ENCODE measurements around the gene LEMD1. TPM values are rescaled to one million over a fixed set of nuclear protein-coding genes. Genes with fewer than 3 reads are reported as not detected.

The LEMD1 gene
- 2.0 TPM for total RNA-seq (ENCODE audit: unreplicated experiment)
- long read RNA-seq, result 0 reads

DNA sequence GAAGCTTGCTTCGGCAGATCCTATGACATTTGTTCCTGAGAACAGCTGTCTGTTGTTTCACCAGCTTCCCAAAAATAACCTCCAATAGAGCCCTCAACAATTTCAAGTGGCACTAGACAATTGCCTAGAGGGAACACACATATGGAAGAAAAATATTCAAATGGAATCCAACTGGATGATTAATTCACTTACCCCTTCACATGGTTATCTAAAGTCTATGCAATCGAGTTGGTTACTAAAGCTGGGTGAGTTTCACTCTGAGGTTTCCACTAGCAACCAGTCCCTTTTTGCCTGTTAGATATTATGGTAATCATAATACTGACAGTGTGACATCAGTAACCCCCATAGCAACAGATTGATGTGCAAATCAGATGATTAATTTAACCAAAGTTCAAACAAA is at the start of gene LEMD1:
Gene LEMD1 (minus strand): TSS at position 259 of the 400 bp plus-strand sequence. CDS start 1,520 bp downstream, outside the sequence.
- Mint-ChIP-seq H3K36me3 (ENCODE audit: unreplicated experiment) (no peaks in the 10 kb centered on the region), H3K4me1 (ENCODE audit: low read depth, unreplicated experiment) (peaks cover 48% of the 10 kb centered on the region), H3K4me3 (ENCODE audit: unreplicated experiment) (no peak within 1 kb of the TSS), H3K27ac (ENCODE audit: unreplicated experiment) (no peak within 1 kb of the TSS), H3K27me3 (ENCODE audit: unreplicated experiment) (no peaks in the 10 kb centered on the region), H3K9me3 (ENCODE audit: unreplicated experiment) (peaks cover 5% of the 10 kb centered on the region)
- DNase-seq, result no peak
- TF ChIP-seq, protein P1, sequence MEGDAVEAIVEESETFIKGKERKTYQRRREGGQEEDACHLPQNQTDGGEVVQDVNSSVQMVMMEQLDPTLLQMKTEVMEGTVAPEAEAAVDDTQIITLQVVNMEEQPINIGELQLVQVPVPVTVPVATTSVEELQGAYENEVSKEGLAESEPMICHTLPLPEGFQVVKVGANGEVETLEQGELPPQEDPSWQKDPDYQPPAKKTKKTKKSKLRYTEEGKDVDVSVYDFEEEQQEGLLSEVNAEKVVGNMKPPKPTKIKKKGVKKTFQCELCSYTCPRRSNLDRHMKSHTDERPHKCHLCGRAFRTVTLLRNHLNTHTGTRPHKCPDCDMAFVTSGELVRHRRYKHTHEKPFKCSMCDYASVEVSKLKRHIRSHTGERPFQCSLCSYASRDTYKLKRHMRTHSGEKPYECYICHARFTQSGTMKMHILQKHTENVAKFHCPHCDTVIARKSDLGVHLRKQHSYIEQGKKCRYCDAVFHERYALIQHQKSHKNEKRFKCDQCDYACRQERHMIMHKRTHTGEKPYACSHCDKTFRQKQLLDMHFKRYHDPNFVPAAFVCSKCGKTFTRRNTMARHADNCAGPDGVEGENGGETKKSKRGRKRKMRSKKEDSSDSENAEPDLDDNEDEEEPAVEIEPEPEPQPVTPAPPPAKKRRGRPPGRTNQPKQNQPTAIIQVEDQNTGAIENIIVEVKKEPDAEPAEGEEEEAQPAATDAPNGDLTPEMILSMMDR (IDR thresholded peaks at IDR 0.05; ENCODE audit: partially characterized antibody, unreplicated experiment), result no peak

GRCh38 chr1:205470131-205470530 is 48.3 kb upstream of the LEMD1 start:
- H3K9me3 Mint-ChIP-seq (ENCODE audit: unreplicated experiment), result peaks cover 3% of the 10 kb centered on the region
- H3K36me3 Mint-ChIP-seq (ENCODE audit: unreplicated experiment), result peaks cover 6% of the 10 kb centered on the region
- DNase-seq, result no peak
- H3K4me3 Mint-ChIP-seq (ENCODE audit: unreplicated experiment), result no peak overlapping the region
- no peak overlapping the region for H3K27ac Mint-ChIP-seq (ENCODE audit: unreplicated experiment)
- peaks cover 4% of the 10 kb centered on the region for H3K27me3 Mint-ChIP-seq (ENCODE audit: unreplicated experiment)
- peaks cover 25% of the 10 kb centered on the region for H3K4me1 Mint-ChIP-seq (ENCODE audit: low read depth, unreplicated experiment)
- TF ChIP-seq, protein P1 (IDR thresholded peaks at IDR 0.05; ENCODE audit: partially characterized antibody, unreplicated experiment), result no peak

GRCh38 chr1:205466595-205467220 is 44.9 kb upstream of the LEMD1 start:
- TF ChIP-seq, protein P1 (IDR thresholded peaks at IDR 0.05; ENCODE audit: partially characterized antibody, unreplicated experiment), result no peak
- no peak for DNase-seq
- Mint-ChIP-seq H3K9me3 (ENCODE audit: unreplicated experiment) (peaks cover 3% of the 10 kb centered on the region), H3K27me3 (ENCODE audit: unreplicated experiment) (peaks cover under 1% of the 10 kb centered on the region), H3K36me3 (ENCODE audit: unreplicated experiment) (no peaks in the 10 kb centered on the region), H3K4me3 (ENCODE audit: unreplicated experiment) (no peak overlapping the region), H3K27ac (ENCODE audit: unreplicated experiment) (no peak overlapping the region), H3K4me1 (ENCODE audit: low read depth, unreplicated experiment) (peaks cover 9% of the 10 kb centered on the region)

DNA sequence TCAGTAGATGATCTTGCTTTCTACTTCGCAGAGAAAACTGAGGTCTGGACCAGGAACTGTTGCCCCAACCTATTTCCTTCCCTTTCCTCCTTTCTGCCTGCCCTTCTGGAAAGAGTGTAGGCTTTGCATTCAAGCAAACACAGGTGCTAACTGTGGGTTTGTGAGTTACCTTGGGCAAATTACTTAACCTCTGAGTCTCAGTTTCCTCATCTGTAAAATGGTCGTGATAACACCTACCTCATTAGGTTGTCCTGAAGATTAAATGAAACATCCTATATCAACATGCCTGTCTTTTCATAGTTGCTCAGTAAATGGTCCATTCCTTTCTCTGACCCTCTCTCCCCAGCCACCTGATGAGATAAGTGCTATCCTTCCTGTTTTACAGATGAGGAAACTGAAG is 43.5 kb upstream of the LEMD1 start:
- no peak for DNase-seq
- H3K36me3 Mint-ChIP-seq (ENCODE audit: unreplicated experiment), result no peaks in the 10 kb centered on the region
- peaks cover 9% of the 10 kb centered on the region for H3K4me1 Mint-ChIP-seq (ENCODE audit: low read depth, unreplicated experiment)
- H3K27me3 Mint-ChIP-seq (ENCODE audit: unreplicated experiment), result no peaks in the 10 kb centered on the region
- no peak overlapping the region for H3K4me3 Mint-ChIP-seq (ENCODE audit: unreplicated experiment)
- no peak overlapping the region for H3K27ac Mint-ChIP-seq (ENCODE audit: unreplicated experiment)
- peaks cover 3% of the 10 kb centered on the region for H3K9me3 Mint-ChIP-seq (ENCODE audit: unreplicated experiment)
- TF ChIP-seq, protein P1 (IDR thresholded peaks at IDR 0.05; ENCODE audit: partially characterized antibody, unreplicated experiment), result no peak

GRCh38 chr1:205458777-205459566 is 37.1 kb upstream of the LEMD1 start:
- Mint-ChIP-seq H3K27me3 (ENCODE audit: unreplicated experiment) (peaks cover 10% of the 10 kb centered on the region), H3K9me3 (ENCODE audit: unreplicated experiment) (peaks cover 11% of the 10 kb centered on the region), H3K4me3 (ENCODE audit: unreplicated experiment) (no peak overlapping the region), H3K36me3 (ENCODE audit: unreplicated experiment) (no peaks in the 10 kb centered on the region), H3K4me1 (ENCODE audit: low read depth, unreplicated experiment) (peaks cover 4% of the 10 kb centered on the region), H3K27ac (ENCODE audit: unreplicated experiment) (no peak overlapping the region)
- no peak for DNase-seq
- TF ChIP-seq, protein P1 (IDR thresholded peaks at IDR 0.05; ENCODE audit: partially characterized antibody, unreplicated experiment), result no peak
